GM18517 (cell line): ENCODE measurements around the gene NEURL1.
"Not testable (repeated sequence)": the region's sequence is repeated elsewhere in the genome, so short reads cannot be mapped to it uniquely, and the experiment has no call there.

Source experiments
- ATAC-seq: cut with Tn5 transposase; IDR thresholded peaks from one replicate; pipeline ENCODE4 v1.9.1; 2021; ENCODE audit warnings: mild to moderate bottlenecking, moderate library complexity; ENCODE audit not compliant: unreplicated experiment

NEURL1 gene

GRCh38 chr10:103493916-103494877, 692 bp downstream of the NEURL1 start:
- ATAC-seq: no peak

- ATAC-seq: no peak
Measured at GRCh38 chr10:103495321-103495720, 1.8 kb downstream of the NEURL1 start.

GRCh38 chr10:103497161-103497915, 3.8 kb downstream of the NEURL1 start:
- no peak for ATAC-seq

- no peak for ATAC-seq
Measured at GRCh38 chr10:103498936-103499638, 5.6 kb downstream of the NEURL1 start.

- ATAC-seq: no peak
Measured at GRCh38 chr10:103499881-103500280, 6.4 kb downstream of the NEURL1 start.

- ATAC-seq: no peak
Measured at GRCh38 chr10:103500481-103500880, 7.0 kb downstream of the NEURL1 start.

GRCh38 chr10:103501186-103501585, 7.7 kb downstream of the NEURL1 start:
- ATAC-seq: no peak

GRCh38 chr10:103502849-103503660, 9.6 kb downstream of the NEURL1 start:
- ATAC-seq: no peak

GRCh38 chr10:103503777-103504176, 10.3 kb downstream of the NEURL1 start:
- ATAC-seq: not testable (repeated sequence)

- ATAC-seq: no peak
Measured at GRCh38 chr10:103504181-103504783, 10.8 kb downstream of the NEURL1 start.

- no peak for ATAC-seq
Measured at GRCh38 chr10:103506061-103506460, 12.6 kb downstream of the NEURL1 start.

- no peak for ATAC-seq
Measured at GRCh38 chr10:103507235-103508191, 14.0 kb downstream of the NEURL1 start.

- ATAC-seq: no peak
Measured at GRCh38 chr10:103510046-103510685, 16.7 kb downstream of the NEURL1 start.

- no peak for ATAC-seq
Measured at GRCh38 chr10:103510791-103511752, 17.6 kb downstream of the NEURL1 start.

- no peak for ATAC-seq
Measured at GRCh38 chr10:103512166-103512565, 18.7 kb downstream of the NEURL1 start.

- ATAC-seq: no peak
Measured at GRCh38 chr10:103512591-103513379, 19.3 kb downstream of the NEURL1 start.
